Thyroid gland (tissue), 4 donors: ENCODE measurements around the gene GPSM3.

ENCODE experiments used
- CTCF ChIP-seq, 6 experiments: fragments of 200-600 bp in 3 of 6; fragments of 450-650 bp in 3 of 6; sonication (generic) in 3 of 6; IDR thresholded peaks; one replicate each; pipeline ENCODE4 v1.5.1; 2016 to 2019; ENCODE audit warnings: antibody characterized with exemption in 6 of 6, mild to moderate bottlenecking in 2 of 6, inconsistent platforms in 1 of 6, moderate library complexity in 1 of 6
- POLR2A ChIP-seq, 2 donors: fragments of 450-650 bp; IDR thresholded peaks; one replicate each; pipeline ENCODE4 v1.6.1; 2017; ENCODE audit warnings: antibody characterized with exemption in 2 of 2, mild to moderate bottlenecking in 2 of 2, moderate library complexity in 1 of 2

DNA sequence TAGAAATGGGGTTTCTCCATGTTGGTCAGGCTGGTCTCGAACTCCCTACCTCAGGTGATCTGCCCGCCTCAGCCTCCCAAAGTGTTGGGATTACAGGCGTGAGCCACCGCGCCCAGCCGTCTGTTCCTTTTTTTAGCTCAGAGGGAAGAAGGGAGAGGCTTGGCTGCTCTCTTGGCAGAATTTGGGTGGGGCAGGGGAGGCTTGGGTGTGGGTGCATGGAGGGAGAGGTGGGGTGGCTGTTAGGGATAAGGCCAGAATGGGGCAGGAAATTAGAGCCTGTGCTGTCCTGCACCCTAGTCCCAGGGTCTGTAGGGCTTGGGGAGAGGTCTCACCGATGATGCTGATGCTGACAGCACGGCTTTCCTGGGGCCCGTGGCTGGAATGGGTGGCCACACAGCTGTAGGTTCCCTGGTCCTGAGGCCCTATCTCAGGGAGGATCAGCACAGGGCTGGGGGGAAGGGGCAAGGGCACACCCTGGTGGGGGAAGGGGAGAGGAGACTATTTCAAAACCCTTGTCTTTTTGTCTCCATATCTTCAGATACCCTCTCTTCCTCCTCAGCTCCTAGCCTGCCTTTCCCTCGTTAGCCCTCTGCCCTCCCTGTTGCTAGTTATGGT is 10.4 kb downstream of the GPSM3 start:
- TF ChIP-seq CTCF (IDR thresholded peaks at IDR 0.05), result no peak
- TF ChIP-seq POLR2A (IDR thresholded peaks at IDR 0.05), result no peak
